Astrocyte of the cerebellum (primary cell): ENCODE results near the gene GAL.

ENCODE experiments used
- DNase-seq: peaks from one replicate; pipeline ENCODE4 v3.0.0-alpha.2; 2011; ENCODE audit warnings: low read depth
- H3K4me3 ChIP-seq: 2 replicates; pipeline ENCODE4 v1.5.1; 2011; ENCODE audit warnings: mild to moderate bottlenecking, low read depth, low read length, moderate library complexity
- in situ Hi-C: cut with HindIII; loops from 2 replicates; pipeline ENCODE4 v1.10.0; 2017; ENCODE audit warnings: low sequenced_read_pairs
- TF ChIP-seq, protein P1 (sequence below): IDR thresholded peaks from 2 replicates; pipeline ENCODE4 v1.5.1; 2012; ENCODE audit warnings: low read length, low read depth, moderate library complexity, mild to moderate bottlenecking; ENCODE audit errors: missing control alignments

Gene GAL

DNA sequence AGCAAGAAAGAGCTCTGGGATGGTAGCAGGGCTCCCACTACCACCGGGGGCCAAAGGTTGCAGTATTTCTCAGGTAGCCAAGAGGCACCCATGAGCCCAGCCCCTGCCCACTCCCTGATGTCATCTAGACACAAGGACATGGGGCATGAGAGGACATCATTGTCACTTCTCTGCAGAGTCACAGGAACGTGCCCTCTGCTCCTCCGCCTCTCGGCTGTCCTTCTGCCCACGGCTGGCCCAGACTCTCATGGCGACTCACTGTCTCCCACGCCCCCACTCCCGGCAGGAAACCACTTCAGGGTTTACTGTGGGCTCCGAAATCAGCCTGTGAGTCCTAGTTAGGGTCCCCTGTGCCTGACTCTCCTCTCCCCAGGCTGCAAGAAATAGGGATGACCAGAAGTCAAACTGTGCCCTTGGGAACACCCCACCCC, 1.8 kb upstream of the GAL start:
- no peak for DNase-seq
- TF ChIP-seq, protein P1, sequence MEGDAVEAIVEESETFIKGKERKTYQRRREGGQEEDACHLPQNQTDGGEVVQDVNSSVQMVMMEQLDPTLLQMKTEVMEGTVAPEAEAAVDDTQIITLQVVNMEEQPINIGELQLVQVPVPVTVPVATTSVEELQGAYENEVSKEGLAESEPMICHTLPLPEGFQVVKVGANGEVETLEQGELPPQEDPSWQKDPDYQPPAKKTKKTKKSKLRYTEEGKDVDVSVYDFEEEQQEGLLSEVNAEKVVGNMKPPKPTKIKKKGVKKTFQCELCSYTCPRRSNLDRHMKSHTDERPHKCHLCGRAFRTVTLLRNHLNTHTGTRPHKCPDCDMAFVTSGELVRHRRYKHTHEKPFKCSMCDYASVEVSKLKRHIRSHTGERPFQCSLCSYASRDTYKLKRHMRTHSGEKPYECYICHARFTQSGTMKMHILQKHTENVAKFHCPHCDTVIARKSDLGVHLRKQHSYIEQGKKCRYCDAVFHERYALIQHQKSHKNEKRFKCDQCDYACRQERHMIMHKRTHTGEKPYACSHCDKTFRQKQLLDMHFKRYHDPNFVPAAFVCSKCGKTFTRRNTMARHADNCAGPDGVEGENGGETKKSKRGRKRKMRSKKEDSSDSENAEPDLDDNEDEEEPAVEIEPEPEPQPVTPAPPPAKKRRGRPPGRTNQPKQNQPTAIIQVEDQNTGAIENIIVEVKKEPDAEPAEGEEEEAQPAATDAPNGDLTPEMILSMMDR, result no peak
- H3K4me3 ChIP-seq, result no peak overlapping the region
- in situ Hi-C loops, result no loop called here

DNA sequence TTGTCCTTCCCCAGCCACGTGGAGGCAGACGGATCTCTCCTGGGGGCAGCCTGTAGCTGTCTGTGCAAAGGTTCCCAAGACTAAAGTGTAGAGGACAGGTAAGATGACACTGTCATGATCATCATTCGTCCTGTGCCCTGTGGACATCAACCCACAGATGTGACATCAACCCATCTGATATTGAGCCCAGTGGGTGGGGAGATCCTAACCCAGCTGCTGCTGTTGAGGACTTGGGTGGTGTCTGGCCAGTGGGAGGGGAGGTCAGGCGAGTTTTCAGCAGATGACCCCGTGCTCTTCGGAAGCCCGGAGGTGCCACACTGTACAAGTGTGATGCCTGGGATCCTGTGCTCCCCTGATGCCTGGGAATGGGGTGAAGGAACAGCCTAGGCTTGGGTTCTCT, 1.2 kb upstream of the GAL start:
- in situ Hi-C loops, result no loop called here
- TF ChIP-seq, protein P1, result no peak
- no peak overlapping the region for H3K4me3 ChIP-seq
- DNase-seq, result no peak

DNA sequence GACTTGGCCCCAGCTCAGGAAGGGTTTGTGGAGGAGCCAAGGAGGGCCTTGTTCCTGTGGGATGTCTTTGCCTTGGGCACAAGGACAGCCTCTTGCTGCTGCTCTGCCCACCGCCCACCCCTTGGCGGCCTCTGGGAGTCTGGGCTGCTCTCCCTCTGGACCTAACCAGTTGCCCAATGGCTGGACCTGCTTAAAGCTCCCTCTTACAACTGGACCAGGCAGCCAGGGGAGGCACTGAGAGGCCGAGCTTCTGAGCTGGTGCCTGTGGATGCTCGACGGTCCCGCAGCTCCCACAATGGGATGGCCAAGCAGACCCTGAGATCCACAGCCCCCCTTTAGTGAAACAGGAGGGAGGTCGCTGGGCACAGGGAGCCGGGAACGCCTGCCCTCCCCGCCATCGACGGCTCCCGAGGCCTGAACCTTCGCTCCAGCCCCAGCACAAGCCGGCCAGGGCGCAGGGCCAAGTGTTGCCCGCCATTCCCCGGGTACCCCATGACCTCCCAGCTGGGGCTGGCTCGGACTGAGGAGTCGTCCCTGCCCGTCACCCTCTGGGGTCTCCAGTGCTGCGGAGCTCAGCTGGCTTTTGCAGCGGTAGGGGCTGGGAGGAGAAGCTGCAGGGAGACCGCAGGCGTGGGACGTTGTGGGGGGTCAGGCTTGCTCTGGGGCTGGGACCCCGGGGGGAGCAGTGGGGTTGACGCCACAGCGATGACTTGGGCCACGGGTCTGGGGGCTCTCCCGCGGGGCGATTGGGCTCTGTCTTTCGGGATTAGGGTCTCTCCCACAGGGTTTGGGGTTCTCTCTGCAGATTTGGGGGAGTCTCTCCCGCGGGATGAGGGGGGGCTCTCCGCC, 584 bp upstream of the GAL start:
- TF ChIP-seq, protein P1, result no peak
- no peak for DNase-seq
- in situ Hi-C loops, result no loop called here
- no peak overlapping the region for H3K4me3 ChIP-seq

DNA sequence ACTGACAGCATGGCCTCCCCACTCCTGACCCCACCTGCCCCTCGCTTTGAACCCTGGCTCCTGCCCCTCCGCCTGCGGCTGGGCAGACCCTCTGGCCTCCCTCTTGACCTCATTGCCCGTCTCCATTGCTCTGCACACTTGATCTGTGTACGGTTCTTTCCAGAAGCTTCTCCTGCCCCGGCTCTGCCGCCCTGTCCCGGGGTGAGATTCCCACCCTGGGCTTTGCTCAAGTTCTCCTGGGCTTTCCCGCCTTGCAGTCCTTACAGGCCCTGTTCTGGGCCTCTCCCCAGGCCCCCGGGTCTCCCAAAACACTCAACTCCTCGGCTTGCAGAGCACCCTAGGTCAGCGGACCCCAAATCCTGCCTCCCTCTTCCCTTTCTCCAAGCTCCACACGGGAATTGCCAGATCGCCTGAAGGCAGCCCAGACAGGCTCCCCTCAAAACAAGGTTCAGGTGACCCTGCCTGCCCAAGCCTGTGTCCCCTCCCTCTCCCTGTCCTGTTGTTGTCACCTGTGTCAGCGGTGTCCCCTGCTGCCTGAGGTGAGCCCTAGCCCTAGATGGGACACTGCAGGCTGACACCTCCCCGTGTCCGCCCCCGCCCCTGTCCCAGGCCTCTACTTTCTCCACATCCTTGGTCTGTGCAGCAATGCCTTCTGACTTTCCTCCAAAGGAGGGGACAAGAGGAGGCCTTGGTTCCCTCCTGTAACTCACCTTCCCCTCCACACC, 1.5 kb downstream of the GAL start:
- no peak for DNase-seq
- TF ChIP-seq, protein P1, result no peak
- no peak overlapping the region for H3K4me3 ChIP-seq
- in situ Hi-C loops, result loop anchor here (5.0 kb wide), 1 partner anchor 81 kb away; no protein-coding TSS in a partner anchor

DNA sequence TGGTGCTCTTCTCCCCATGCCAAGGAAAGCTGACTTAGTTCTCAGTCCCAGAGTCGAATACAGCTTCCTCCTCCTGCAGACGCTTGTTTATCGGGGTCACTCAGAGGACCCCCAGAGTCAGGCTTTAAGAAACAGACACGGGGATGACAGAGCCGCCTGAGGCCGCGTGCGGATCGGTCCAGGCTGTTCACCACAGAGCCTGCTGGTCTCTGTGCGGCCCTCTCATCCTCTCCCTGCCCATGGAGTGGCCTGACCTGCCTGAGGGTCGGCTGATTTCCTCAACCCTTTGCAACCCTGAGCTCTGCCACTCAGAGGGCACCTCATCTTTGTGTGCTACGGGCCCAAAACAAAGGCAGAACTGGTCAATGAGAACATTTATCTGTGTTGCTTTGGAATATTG, 2.1 kb downstream of the GAL start:
- DNase-seq, result no peak
- in situ Hi-C loops, result loop anchor here (5.0 kb wide), 1 partner anchor 81 kb away; no protein-coding TSS in a partner anchor
- TF ChIP-seq, protein P1, result no peak
- H3K4me3 ChIP-seq, result no peak overlapping the region

DNA sequence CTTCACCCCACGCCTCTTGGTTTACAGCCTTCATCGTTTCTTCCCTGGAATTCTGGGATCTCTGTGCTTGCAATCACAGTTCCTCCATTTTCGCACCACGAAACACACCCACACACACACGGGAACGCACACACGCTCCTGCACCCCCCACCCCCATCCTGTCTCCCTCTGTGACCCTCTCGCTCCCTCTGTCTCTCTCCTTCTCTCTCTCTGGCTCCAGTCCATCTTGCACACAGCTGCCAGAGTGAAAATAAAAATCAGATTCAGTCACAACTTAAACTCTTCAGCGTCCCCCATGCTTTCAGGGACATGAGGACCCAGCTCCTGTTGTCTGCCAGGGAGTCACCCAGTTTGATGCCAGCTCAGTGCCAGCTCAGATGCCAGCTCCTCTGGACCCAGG, 3.0 kb downstream of the GAL start:
- no peak overlapping the region for H3K4me3 ChIP-seq
- DNase-seq, result no peak
- TF ChIP-seq, protein P1, result no peak
- in situ Hi-C loops, result loop anchor here (5.0 kb wide), 1 partner anchor 80 kb away; no protein-coding TSS in a partner anchor
